Loucy (cell line): ENCODE results near the gene SYNPO.

Experiments used
- H2AFZ ChIP-seq: fragments of 200-600 bp; sonication (generic); 2 replicates; pipeline ENCODE4 v1.6.0; 2016; ENCODE audit warnings: antibody characterized with exemption, mild to moderate bottlenecking, low read length, moderate library complexity
- H3F3A ChIP-seq: fragments of 200-600 bp; 2 replicates; pipeline ENCODE4 v1.6.0; 2016; ENCODE audit warnings: antibody characterized with exemption, low read depth, mild to moderate bottlenecking
- H3K27me3 ChIP-seq: fragments of 200-600 bp; sonication (generic); 2 replicates; pipeline ENCODE4 v1.6.1; 2014; ENCODE audit warnings: low read length, mild to moderate bottlenecking; ENCODE audit not compliant: insufficient read depth, poor library complexity, severe bottlenecking
- H3K36me3 ChIP-seq: fragments of 200-600 bp; sonication (generic); 2 replicates; pipeline ENCODE4 v1.6.1; 2016; ENCODE audit warnings: low read length; ENCODE audit not compliant: insufficient read depth
- H3K4me1 ChIP-seq: fragments of 200-600 bp; sonication (generic); 2 replicates; pipeline ENCODE4 v1.5.1; 2014; ENCODE audit warnings: low read length, mild to moderate bottlenecking; ENCODE audit not compliant: insufficient read depth, poor library complexity, severe bottlenecking
- H3K4me2 ChIP-seq: fragments of 200-600 bp; sonication (generic); 2 replicates; pipeline ENCODE4 v1.6.0; 2014; ENCODE audit warnings: antibody characterized with exemption, low read length, low read depth, mild to moderate bottlenecking; ENCODE audit not compliant: poor library complexity, severe bottlenecking
- H3K4me3 ChIP-seq: fragments of 200-600 bp; sonication (generic); 2 replicates; pipeline ENCODE4 v1.5.1; 2014; ENCODE audit warnings: low read length, mild to moderate bottlenecking, mixed read lengths; ENCODE audit not compliant: poor library complexity, severe bottlenecking
- H3K79me2 ChIP-seq: fragments of 200-600 bp; sonication (generic); 2 replicates; pipeline ENCODE4 v1.6.1; 2014; ENCODE audit warnings: low read length; ENCODE audit not compliant: insufficient read depth
- H3K9ac ChIP-seq: fragments of 200-600 bp; sonication (generic); 2 replicates; pipeline ENCODE4 v1.6.0; 2014; ENCODE audit warnings: mild to moderate bottlenecking, low read depth, low read length, moderate library complexity; ENCODE audit not compliant: poor library complexity, severe bottlenecking
- H3K9me2 ChIP-seq: fragments of 200-600 bp; sonication (generic); replicated peaks from 2 replicates; pipeline ENCODE4 v1.6.1; 2016; ENCODE audit warnings: low read depth, low read length, mixed read lengths
- H3K9me3 ChIP-seq: fragments of 200-600 bp; sonication (generic); 2 replicates; pipeline ENCODE4 v1.6.1; 2014; ENCODE audit warnings: mild to moderate bottlenecking, antibody characterized with exemption, low read length, low read depth; ENCODE audit not compliant: insufficient read depth
- H4K20me1 ChIP-seq: fragments of 200-600 bp; sonication (generic); 2 replicates; pipeline ENCODE4 v1.6.0; 2014; ENCODE audit warnings: antibody characterized with exemption, low read length, mild to moderate bottlenecking; ENCODE audit not compliant: insufficient read depth, poor library complexity, severe bottlenecking
- EZH2phosphoT487 ChIP-seq: fragments of 200-600 bp; IDR thresholded peaks from 2 replicates; pipeline ENCODE4 v1.6.1; 2018; ENCODE audit warnings: antibody characterized with exemption, mild to moderate bottlenecking, moderate library complexity, borderline replicate concordance
- TF ChIP-seq, protein P1 (sequence below): fragments of 200-600 bp; sonication (generic); conservative IDR thresholded peaks from 2 replicates; pipeline ENCODE4 v1.5.1; 2014; ENCODE audit warnings: mild to moderate bottlenecking, antibody characterized with exemption, low read length

SYNPO gene

DNA sequence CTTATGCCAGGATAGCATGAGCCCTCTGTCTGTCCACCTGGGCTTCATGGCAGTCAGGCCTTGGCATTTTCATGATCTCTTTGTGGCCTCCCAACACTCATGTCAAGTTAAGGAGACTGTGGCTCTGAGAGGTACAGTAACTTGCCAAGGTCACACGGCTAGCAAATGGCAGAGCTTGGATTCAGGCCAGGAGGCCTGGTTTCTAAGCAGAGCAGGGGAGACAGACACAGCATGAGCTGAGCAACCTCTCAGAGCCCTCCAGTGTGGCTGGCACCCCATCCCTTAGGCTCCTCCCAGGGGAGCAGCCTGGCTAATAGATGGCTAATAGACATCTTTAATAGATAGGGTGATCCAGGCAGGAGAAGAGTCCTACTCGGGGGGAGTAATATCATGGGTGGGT, 4.1 kb downstream of the SYNPO start:
- H3K79me2 ChIP-seq, result no peaks in the 10 kb centered on the region
- no peak overlapping the region for H3K4me3 ChIP-seq
- no peaks in the 10 kb centered on the region for H4K20me1 ChIP-seq
- no peak overlapping the region for H3K9ac ChIP-seq
- H3K4me2 ChIP-seq, result no peak overlapping the region
- H3K27me3 ChIP-seq, result no peaks in the 10 kb centered on the region
- H2AFZ ChIP-seq, result no peak overlapping the region
- no peaks in the 10 kb centered on the region for H3K36me3 ChIP-seq
- H3K9me2 ChIP-seq, result no peaks in the 10 kb centered on the region
- H3K4me1 ChIP-seq, result no peaks in the 10 kb centered on the region
- TF ChIP-seq, protein P1, sequence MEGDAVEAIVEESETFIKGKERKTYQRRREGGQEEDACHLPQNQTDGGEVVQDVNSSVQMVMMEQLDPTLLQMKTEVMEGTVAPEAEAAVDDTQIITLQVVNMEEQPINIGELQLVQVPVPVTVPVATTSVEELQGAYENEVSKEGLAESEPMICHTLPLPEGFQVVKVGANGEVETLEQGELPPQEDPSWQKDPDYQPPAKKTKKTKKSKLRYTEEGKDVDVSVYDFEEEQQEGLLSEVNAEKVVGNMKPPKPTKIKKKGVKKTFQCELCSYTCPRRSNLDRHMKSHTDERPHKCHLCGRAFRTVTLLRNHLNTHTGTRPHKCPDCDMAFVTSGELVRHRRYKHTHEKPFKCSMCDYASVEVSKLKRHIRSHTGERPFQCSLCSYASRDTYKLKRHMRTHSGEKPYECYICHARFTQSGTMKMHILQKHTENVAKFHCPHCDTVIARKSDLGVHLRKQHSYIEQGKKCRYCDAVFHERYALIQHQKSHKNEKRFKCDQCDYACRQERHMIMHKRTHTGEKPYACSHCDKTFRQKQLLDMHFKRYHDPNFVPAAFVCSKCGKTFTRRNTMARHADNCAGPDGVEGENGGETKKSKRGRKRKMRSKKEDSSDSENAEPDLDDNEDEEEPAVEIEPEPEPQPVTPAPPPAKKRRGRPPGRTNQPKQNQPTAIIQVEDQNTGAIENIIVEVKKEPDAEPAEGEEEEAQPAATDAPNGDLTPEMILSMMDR, result no peak
- no peak for TF ChIP-seq EZH2phosphoT487
- no peaks in the 10 kb centered on the region for H3K9me3 ChIP-seq
- no peaks in the 10 kb centered on the region for H3F3A ChIP-seq

DNA sequence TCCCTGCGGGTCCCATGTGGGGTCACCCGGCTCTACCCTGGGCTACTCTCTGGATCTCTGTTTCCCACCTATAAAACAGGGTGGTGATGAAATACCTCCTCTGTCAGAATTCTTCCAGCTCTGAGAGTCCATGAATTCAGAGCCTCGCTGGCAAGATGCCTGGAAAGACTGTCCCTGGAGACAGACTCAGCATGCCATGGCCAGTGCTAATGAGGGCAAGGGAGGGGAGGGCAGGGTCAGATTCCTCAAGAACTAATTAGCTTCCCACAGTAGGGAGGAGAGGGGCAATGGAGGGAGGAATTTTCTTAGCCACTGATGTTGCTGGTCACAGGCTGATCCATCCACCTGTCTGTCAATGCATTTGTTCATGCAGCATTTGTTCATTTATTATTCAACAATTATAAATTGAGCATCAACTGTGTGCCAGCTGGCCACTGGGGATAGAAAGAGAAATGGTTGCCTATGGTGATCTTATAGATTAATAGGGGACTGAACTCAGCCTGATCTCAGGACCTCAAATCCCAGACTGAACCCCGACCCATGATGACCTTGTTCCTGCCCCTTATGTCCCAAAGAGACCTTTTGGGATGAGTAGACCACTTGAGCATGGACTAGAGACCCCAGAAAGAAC, 4.7 kb downstream of the SYNPO start:
- H3K9ac ChIP-seq, result no peak overlapping the region
- no peaks in the 10 kb centered on the region for H3K27me3 ChIP-seq
- no peaks in the 10 kb centered on the region for H3K4me1 ChIP-seq
- no peak overlapping the region for H2AFZ ChIP-seq
- no peaks in the 10 kb centered on the region for H4K20me1 ChIP-seq
- H3K4me2 ChIP-seq, result no peak overlapping the region
- H3K79me2 ChIP-seq, result no peaks in the 10 kb centered on the region
- no peaks in the 10 kb centered on the region for H3F3A ChIP-seq
- H3K9me2 ChIP-seq, result no peaks in the 10 kb centered on the region
- H3K9me3 ChIP-seq, result no peaks in the 10 kb centered on the region
- TF ChIP-seq, protein P1, result no peak
- no peak for TF ChIP-seq EZH2phosphoT487
- H3K36me3 ChIP-seq, result no peaks in the 10 kb centered on the region
- no peak overlapping the region for H3K4me3 ChIP-seq

DNA sequence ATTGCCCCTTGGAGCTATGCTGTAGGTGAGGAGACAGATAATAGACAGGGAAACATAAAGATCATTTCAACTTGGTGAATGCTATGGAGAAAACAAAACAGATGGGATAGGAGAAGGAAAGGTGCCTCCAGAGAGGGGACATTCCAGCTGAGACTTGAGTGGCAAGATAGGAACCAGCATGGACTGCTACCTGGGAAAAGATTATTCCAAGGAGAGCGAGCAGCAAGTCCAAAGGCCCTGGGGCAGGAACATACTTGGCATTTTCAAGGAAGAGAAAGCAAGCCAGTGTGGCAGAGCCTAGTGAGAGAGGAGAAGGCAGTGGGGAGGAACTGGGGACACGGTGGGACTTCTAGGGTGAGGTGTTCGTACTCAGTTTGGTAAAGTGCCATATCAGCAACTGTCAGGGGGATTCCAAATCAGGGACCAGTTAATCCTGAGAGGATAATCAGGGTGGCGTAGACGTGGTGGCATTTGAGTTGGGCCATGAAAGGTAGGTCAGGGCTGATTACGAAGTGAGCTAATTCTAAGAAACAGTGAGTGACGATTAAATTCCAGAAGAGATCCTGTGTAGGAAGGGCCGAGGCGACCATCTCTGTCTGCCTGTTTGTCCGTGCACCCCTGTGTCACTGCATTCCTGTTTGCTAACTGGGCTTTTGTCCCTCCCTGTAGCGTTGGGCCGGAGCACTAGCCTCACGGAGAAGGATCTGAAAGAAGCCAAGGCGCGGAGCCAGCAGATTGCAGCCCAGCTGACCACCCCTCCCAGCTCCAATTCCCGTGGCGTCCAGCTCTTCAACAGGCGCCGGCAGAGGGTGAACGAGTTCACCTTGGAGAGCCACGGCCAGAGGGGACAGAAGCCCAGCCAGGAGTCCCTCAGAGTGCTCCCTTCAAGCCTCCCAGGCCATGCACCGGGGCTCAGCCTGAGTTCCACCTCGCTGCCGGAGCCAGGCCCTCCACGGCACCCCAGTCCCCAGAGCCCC, 7.1 kb downstream of the SYNPO start:
- no peak overlapping the region for H3K9ac ChIP-seq
- H3K4me3 ChIP-seq, result no peak overlapping the region
- no peaks in the 10 kb centered on the region for H3K4me1 ChIP-seq
- H3K79me2 ChIP-seq, result no peaks in the 10 kb centered on the region
- H4K20me1 ChIP-seq, result no peaks in the 10 kb centered on the region
- H3K36me3 ChIP-seq, result no peaks in the 10 kb centered on the region
- H3F3A ChIP-seq, result no peaks in the 10 kb centered on the region
- H3K9me3 ChIP-seq, result no peaks in the 10 kb centered on the region
- H3K27me3 ChIP-seq, result no peaks in the 10 kb centered on the region
- H3K4me2 ChIP-seq, result no peak overlapping the region
- no peaks in the 10 kb centered on the region for H3K9me2 ChIP-seq
- TF ChIP-seq, protein P1, result no peak
- no peak overlapping the region for H2AFZ ChIP-seq
